Measurements from ENCODE around the gene FRMPD1. TPM values are rescaled to one million over a fixed set of nuclear protein-coding genes. Genes with fewer than 3 reads are reported as not detected.

Gene FRMPD1
- total and polyA plus RNA-seq, 2 donors (not counting 1 experiment from before 2014, with no cell fraction given), result not detected

GRCh38 chr9:37696528-37696927 lies 45.8 kb downstream of the FRMPD1 start:
- no peaks in the 10 kb centered on the region for H4K20me1 ChIP-seq (ENCODE audit: control insufficient read depth, extremely low read depth, insufficient read depth, low read length)
- TF ChIP-seq CTCF (conservative IDR thresholded peaks at IDR 0.05 in 1 of 2, IDR thresholded peaks at IDR 0.05 in 1 of 2; ENCODE audit: low read depth in 1 of 2, low read length in 2 of 2) (no peak), EZH2 (IDR thresholded peaks at IDR 0.05; ENCODE audit: low read length, missing control alignments) (no peak)
- no peaks in the 10 kb centered on the region for H3K4me1 ChIP-seq (ENCODE audit: control insufficient read depth, extremely low read depth, insufficient read depth, low read length)
- H3K4me2 ChIP-seq (ENCODE audit: extremely low read depth, insufficient read depth, low read length), result no peak overlapping the region
- H3K4me3 ChIP-seq (replicated peaks in 1 of 4; ENCODE audit: control extremely low read depth in 1 of 4, insufficient read depth in 1 of 4, low read depth in 3 of 4, low read length in 4 of 4), result no peak overlapping the region
- no peak overlapping the region for H3K9ac ChIP-seq (ENCODE audit: insufficient read depth, low read length)
- H3K27ac ChIP-seq (ENCODE audit: insufficient read depth, low read length), result no peak overlapping the region
- no peaks in the 10 kb centered on the region for H3K36me3 ChIP-seq (ENCODE audit: control insufficient read depth, insufficient read depth, low read length)
- no peak overlapping the region for H2AFZ ChIP-seq (ENCODE audit: low read length)
- DNase-seq (ENCODE audit: low read depth in 2 of 2), result no peak
- H3K9me3 ChIP-seq (ENCODE audit: control insufficient read depth, insufficient read depth, low read depth, low read length), result no peaks in the 10 kb centered on the region
- peaks cover 17% of the 10 kb centered on the region for H3K27me3 ChIP-seq (ENCODE audit: control insufficient read depth, insufficient read depth, low read length)
- H3K79me2 ChIP-seq (ENCODE audit: control insufficient read depth, insufficient read depth, low read length), result no peaks in the 10 kb centered on the region

- DNase-seq (ENCODE audit: low read depth in 2 of 2), result peak in 1 of 2 donors; percentile 3
- H4K20me1 ChIP-seq (ENCODE audit: control insufficient read depth, extremely low read depth, insufficient read depth, low read length), result no peaks in the 10 kb centered on the region
- no peaks in the 10 kb centered on the region for H3K79me2 ChIP-seq (ENCODE audit: control insufficient read depth, insufficient read depth, low read length)
- H3K9me3 ChIP-seq (ENCODE audit: control insufficient read depth, insufficient read depth, low read depth, low read length), result no peaks in the 10 kb centered on the region
- no peak overlapping the region for H3K4me3 ChIP-seq (replicated peaks in 1 of 4; ENCODE audit: control extremely low read depth in 1 of 4, insufficient read depth in 1 of 4, low read depth in 3 of 4, low read length in 4 of 4)
- no peak for TF ChIP-seq CTCF (conservative IDR thresholded peaks at IDR 0.05 in 1 of 2, IDR thresholded peaks at IDR 0.05 in 1 of 2; ENCODE audit: low read depth in 1 of 2, low read length in 2 of 2)
- TF ChIP-seq EZH2 (IDR thresholded peaks at IDR 0.05; ENCODE audit: low read length, missing control alignments), result no peak
- H3K9ac ChIP-seq (ENCODE audit: insufficient read depth, low read length), result no peak overlapping the region
- H2AFZ ChIP-seq (ENCODE audit: low read length), result no peak overlapping the region
- H3K27me3 ChIP-seq (ENCODE audit: control insufficient read depth, insufficient read depth, low read length), result no peaks in the 10 kb centered on the region
- H3K27ac ChIP-seq (ENCODE audit: insufficient read depth, low read length), result no peak overlapping the region
- no peak overlapping the region for H3K4me2 ChIP-seq (ENCODE audit: extremely low read depth, insufficient read depth, low read length)
- H3K4me1 ChIP-seq (ENCODE audit: control insufficient read depth, extremely low read depth, insufficient read depth, low read length), result no peaks in the 10 kb centered on the region
- no peaks in the 10 kb centered on the region for H3K36me3 ChIP-seq (ENCODE audit: control insufficient read depth, insufficient read depth, low read length)
Observed at GRCh38 chr9:37700131-37700530, 49.4 kb downstream of the FRMPD1 start.

GRCh38 chr9:37700900-37701299 lies 50.1 kb downstream of the FRMPD1 start:
- DNase-seq (ENCODE audit: low read depth in 2 of 2), result no peak
- Histone ChIP-seq H3K9me3 (ENCODE audit: control insufficient read depth, insufficient read depth, low read depth, low read length) (no peaks in the 10 kb centered on the region), H3K4me3 (replicated peaks in 1 of 4; ENCODE audit: control extremely low read depth in 1 of 4, insufficient read depth in 1 of 4, low read depth in 3 of 4, low read length in 4 of 4) (no peak overlapping the region)

More at GRCh38 chr9:37700900-37701299, 50.1 kb downstream of the FRMPD1 start:
- no peaks in the 10 kb centered on the region for H3K79me2 ChIP-seq (ENCODE audit: control insufficient read depth, insufficient read depth, low read length)
- H4K20me1 ChIP-seq (ENCODE audit: control insufficient read depth, extremely low read depth, insufficient read depth, low read length), result no peaks in the 10 kb centered on the region
- H3K36me3 ChIP-seq (ENCODE audit: control insufficient read depth, insufficient read depth, low read length), result no peaks in the 10 kb centered on the region
- no peaks in the 10 kb centered on the region for H3K27me3 ChIP-seq (ENCODE audit: control insufficient read depth, insufficient read depth, low read length)
- no peak overlapping the region for H3K27ac ChIP-seq (ENCODE audit: insufficient read depth, low read length)
- no peak overlapping the region for H3K4me2 ChIP-seq (ENCODE audit: extremely low read depth, insufficient read depth, low read length)
- no peak overlapping the region for H2AFZ ChIP-seq (ENCODE audit: low read length)
- TF ChIP-seq CTCF (conservative IDR thresholded peaks at IDR 0.05 in 1 of 2, IDR thresholded peaks at IDR 0.05 in 1 of 2; ENCODE audit: low read depth in 1 of 2, low read length in 2 of 2) (no peak), EZH2 (IDR thresholded peaks at IDR 0.05; ENCODE audit: low read length, missing control alignments) (no peak)
- no peak overlapping the region for H3K9ac ChIP-seq (ENCODE audit: insufficient read depth, low read length)
- no peaks in the 10 kb centered on the region for H3K4me1 ChIP-seq (ENCODE audit: control insufficient read depth, extremely low read depth, insufficient read depth, low read length)

All from fibroblast of lung (primary cell).